ENCODE data around the gene EBF3. TPM values are rescaled to one million over a fixed set of nuclear protein-coding genes. Genes with fewer than 3 reads are reported as not detected.

The EBF3 gene
- total RNA-seq, 1 experiment from 2014 or later = 0.22 TPM

DNA sequence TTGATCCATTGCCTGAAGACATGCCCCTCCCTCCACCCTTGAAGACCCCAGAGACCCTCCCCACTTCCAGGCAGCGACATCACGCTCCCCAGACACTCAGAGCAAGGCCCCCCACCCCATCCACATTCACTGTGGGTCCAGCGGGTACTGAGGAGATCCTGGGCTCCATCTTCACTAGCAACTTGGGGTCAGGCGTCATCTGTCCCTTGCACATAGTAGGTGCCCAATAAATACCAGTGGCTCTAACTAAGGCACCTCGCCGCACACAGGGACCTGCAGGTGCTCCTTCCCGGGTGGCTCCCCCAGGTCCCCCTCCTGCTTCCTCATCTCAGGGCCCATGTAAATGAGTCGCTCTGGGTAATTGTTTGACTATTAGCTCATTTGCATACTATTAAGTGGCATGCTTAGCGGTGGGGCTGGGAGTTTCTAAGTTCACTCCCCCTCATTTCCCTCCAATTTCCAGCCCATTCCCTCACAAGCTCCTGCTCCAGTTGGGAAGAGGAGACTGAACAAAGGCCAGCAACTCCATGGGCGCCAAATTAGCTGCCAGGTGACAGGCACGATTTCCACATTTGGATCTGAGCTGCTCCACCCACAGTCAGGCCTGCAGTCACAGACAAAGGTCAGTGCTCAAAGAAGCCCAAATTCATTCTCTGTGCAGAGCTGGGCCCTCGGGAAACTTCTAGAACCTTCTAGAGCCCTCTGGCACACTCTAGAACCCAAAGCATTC lies 29.7 kb downstream of the EBF3 start:
- Histone ChIP-seq H2BK5ac (ENCODE audit: insufficient read length, low read length) (no peak overlapping the region), H2BK20ac (ENCODE audit: low read depth, low read length, poor library complexity, severe bottlenecking) (no peak overlapping the region), H4K91ac (ENCODE audit: insufficient read length, low read depth, low read length) (no peak overlapping the region), H3K79me1 (ENCODE audit: insufficient read depth, low read depth, low read length, poor library complexity, severe bottlenecking) (no peaks in the 10 kb centered on the region), H3K79me2 (ENCODE audit: insufficient read depth, low read length) (no peaks in the 10 kb centered on the region), H3T11ph (ENCODE audit: low read length) (no peak overlapping the region), H3K18ac (ENCODE audit: insufficient read length, low read depth, low read length) (no peak overlapping the region), H3K56ac (ENCODE audit: insufficient read length, low read depth, low read length) (no peak overlapping the region), H4K20me1 (ENCODE audit: control insufficient read depth, insufficient read depth, insufficient read length) (no peaks in the 10 kb centered on the region), H3K9me3 (ENCODE audit: control insufficient read depth, low read depth, low read length) (no peaks in the 10 kb centered on the region), H3K23me2 (ENCODE audit: insufficient read length, low read depth, low read length, poor library complexity, severe bottlenecking) (no peaks in the 10 kb centered on the region), H2BK12ac (ENCODE audit: insufficient read length, low read depth, low read length) (no peak overlapping the region), H4K8ac (replicated peaks; ENCODE audit: insufficient read length, low read depth, low read length) (no peak overlapping the region), H3K14ac (ENCODE audit: insufficient read depth, low read length) (no peak overlapping the region), H3K23ac (ENCODE audit: insufficient read length, low read depth, low read length) (no peak overlapping the region), H2AK5ac (ENCODE audit: insufficient read length, low read length) (no peak overlapping the region), H3K4ac (ENCODE audit: low read depth, low read length) (no peak overlapping the region), H4K5ac (ENCODE audit: insufficient read length, low read depth, low read length) (no peak overlapping the region), H2BK15ac (ENCODE audit: low read depth, low read length) (no peak overlapping the region), H3K4me2 (ENCODE audit: insufficient read depth, insufficient read length, low read length) (no peak overlapping the region), H2AFZ (ENCODE audit: low read length) (no peak overlapping the region), H3K4me1 (ENCODE audit: insufficient read depth, low read length) (no peaks in the 10 kb centered on the region), H3K27me3 (ENCODE audit: insufficient read depth, low read length) (no peaks in the 10 kb centered on the region), H3K27ac (ENCODE audit: insufficient read length, low read depth, low read length) (no peak overlapping the region), H2BK120ac (ENCODE audit: low read depth, low read length, poor library complexity, severe bottlenecking) (no peak overlapping the region), H3K9ac (ENCODE audit: extremely low read depth, insufficient read length, low read length) (no peak overlapping the region)
- H3K27me3 Mint-ChIP-seq (ENCODE audit: low read depth) = peaks cover 10% of the 10 kb centered on the region
- no peaks in the 10 kb centered on the region; a peak in 1 of 5 replicates for H3K9me3 Mint-ChIP-seq
- H3K27ac Mint-ChIP-seq = no peak overlapping the region
- TF ChIP-seq, protein P1, sequence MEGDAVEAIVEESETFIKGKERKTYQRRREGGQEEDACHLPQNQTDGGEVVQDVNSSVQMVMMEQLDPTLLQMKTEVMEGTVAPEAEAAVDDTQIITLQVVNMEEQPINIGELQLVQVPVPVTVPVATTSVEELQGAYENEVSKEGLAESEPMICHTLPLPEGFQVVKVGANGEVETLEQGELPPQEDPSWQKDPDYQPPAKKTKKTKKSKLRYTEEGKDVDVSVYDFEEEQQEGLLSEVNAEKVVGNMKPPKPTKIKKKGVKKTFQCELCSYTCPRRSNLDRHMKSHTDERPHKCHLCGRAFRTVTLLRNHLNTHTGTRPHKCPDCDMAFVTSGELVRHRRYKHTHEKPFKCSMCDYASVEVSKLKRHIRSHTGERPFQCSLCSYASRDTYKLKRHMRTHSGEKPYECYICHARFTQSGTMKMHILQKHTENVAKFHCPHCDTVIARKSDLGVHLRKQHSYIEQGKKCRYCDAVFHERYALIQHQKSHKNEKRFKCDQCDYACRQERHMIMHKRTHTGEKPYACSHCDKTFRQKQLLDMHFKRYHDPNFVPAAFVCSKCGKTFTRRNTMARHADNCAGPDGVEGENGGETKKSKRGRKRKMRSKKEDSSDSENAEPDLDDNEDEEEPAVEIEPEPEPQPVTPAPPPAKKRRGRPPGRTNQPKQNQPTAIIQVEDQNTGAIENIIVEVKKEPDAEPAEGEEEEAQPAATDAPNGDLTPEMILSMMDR (conservative IDR thresholded peaks at IDR 0.05) = no peak
- DNase-seq = no peak
- H3K4me1 Mint-ChIP-seq = peaks cover 0 to 6% of the 10 kb centered on the region in 2 experiments; a peak in 1 of 4 replicates
- WGBS (ENCODE audit: extremely low coverage, insufficient read length, low lambda C conversion rate) = no CpG with 5 or more reads among the region's 12 CpGs
- no peaks in the 10 kb centered on the region; a peak in 1 of 7 replicates for H3K36me3 Mint-ChIP-seq (ENCODE audit: insufficient read depth in 1 of 3, low read depth in 3 of 3)
- H3K4me3 Mint-ChIP-seq = no peak overlapping the region; a peak in 1 of 5 replicates
